Measurements from ENCODE around the gene GPR135.

GRCh38 chr14:59425322-59425935, 39.8 kb downstream of the GPR135 start:
- TF ChIP-seq, protein P1, sequence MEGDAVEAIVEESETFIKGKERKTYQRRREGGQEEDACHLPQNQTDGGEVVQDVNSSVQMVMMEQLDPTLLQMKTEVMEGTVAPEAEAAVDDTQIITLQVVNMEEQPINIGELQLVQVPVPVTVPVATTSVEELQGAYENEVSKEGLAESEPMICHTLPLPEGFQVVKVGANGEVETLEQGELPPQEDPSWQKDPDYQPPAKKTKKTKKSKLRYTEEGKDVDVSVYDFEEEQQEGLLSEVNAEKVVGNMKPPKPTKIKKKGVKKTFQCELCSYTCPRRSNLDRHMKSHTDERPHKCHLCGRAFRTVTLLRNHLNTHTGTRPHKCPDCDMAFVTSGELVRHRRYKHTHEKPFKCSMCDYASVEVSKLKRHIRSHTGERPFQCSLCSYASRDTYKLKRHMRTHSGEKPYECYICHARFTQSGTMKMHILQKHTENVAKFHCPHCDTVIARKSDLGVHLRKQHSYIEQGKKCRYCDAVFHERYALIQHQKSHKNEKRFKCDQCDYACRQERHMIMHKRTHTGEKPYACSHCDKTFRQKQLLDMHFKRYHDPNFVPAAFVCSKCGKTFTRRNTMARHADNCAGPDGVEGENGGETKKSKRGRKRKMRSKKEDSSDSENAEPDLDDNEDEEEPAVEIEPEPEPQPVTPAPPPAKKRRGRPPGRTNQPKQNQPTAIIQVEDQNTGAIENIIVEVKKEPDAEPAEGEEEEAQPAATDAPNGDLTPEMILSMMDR (IDR thresholded peaks at IDR 0.05; ENCODE audit: insufficient read depth, low read depth, low read length), result no peak
- no peak for TF ChIP-seq EZH2 (IDR thresholded peaks at IDR 0.05; ENCODE audit: insufficient read depth, low read length)
